Measurements from ENCODE around the gene EXOC3L1.
A peak's percentile ranks its signal among the peaks of the same experiment; 100 is the strongest.

Gene EXOC3L1

DNA sequence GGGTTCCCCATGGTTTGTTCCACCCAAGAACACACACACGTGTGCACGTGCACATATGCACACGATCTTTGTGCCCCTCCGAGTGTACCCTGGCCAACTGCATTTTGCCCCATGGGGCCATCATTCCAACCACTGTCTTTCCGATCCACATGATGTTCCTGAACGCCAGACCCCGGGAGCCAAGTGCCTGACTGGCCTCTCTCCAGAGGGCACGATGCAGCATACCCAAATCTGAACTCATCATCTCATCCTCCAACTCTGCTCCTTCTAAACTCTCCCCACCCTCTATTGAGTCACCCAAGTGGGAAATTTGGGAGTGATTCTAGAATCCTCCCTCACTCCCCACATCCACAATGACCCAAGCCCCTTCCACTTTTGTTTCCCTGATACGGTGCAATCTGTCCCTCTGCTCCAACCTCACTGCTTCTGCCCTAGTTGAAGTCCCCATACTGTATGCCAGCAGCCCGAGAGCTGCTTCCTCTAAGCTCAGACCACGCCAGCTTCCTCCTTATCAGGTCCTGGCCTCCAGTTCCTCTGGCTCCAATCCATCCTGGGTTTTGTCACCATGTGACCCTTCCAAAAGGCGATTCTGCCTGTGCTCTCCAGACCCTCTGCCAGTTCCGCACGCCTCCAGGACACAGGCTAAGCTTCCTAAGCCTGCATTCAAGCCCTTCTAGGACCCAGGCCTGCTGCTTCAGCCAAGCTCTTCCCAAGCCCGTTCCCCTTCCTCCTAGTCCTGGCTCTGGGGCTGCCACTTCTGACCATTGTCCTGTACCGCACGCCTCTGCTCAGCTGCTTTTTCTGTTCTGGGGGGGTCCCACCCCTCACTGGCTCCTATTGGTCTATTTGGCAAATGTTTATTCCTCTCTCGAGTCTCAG, 26.9 kb upstream of the EXOC3L1 start:
- TF ChIP-seq TAF1 (IDR thresholded peaks at IDR 0.05; ENCODE audit: low read depth, low read length), result no peak
- no peak for TF ChIP-seq POU2F2 (IDR thresholded peaks at IDR 0.05; ENCODE audit: low read depth, low read length)
- TF ChIP-seq POLR2A (IDR thresholded peaks at IDR 0.05; ENCODE audit: low read depth, low read length), result no peak
- TF ChIP-seq POLR2AphosphoS5 (IDR thresholded peaks at IDR 0.05; ENCODE audit: low read depth, low read length), result no peak
- TF ChIP-seq SPI1 (IDR thresholded peaks at IDR 0.05; ENCODE audit: low read depth, low read length), result no peak
- DNase-seq (ENCODE audit: insufficient read length, low spot score) (no peak), FAIRE-seq (no peak)

DNA sequence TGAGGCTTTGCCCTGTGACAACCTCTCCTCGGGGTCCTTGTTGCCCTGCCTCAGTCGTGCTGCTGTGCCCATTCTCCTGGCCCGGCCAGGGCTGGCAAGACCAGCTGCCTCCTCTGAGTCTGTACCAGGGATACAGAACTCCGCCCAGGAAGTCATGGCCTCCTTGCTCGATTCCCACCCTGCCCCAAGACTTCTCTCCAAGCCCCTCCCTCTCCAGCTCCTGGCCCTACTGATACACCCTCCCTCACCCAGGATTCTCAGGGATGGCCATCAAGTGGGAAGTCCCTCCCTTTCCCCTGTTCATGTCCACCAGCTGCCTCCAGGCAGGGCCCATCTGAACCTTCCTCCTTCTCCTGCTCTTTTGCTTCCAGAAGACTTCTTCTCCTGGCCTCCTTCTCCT, 25.8 kb upstream of the EXOC3L1 start:
- FAIRE-seq, result no peak
- TF ChIP-seq POU2F2 (IDR thresholded peaks at IDR 0.05; ENCODE audit: low read depth, low read length) (no peak), POLR2AphosphoS5 (IDR thresholded peaks at IDR 0.05; ENCODE audit: low read depth, low read length) (no peak), TAF1 (IDR thresholded peaks at IDR 0.05; ENCODE audit: low read depth, low read length) (no peak), PAX5 (IDR thresholded peaks at IDR 0.05; ENCODE audit: insufficient read depth, low read length, severe bottlenecking) (no peak), SPI1 (IDR thresholded peaks at IDR 0.05; ENCODE audit: low read depth, low read length) (no peak), POLR2A (IDR thresholded peaks at IDR 0.05; ENCODE audit: low read depth, low read length) (no peak)
- DNase-seq (ENCODE audit: insufficient read length, low spot score), result no peak

DNA sequence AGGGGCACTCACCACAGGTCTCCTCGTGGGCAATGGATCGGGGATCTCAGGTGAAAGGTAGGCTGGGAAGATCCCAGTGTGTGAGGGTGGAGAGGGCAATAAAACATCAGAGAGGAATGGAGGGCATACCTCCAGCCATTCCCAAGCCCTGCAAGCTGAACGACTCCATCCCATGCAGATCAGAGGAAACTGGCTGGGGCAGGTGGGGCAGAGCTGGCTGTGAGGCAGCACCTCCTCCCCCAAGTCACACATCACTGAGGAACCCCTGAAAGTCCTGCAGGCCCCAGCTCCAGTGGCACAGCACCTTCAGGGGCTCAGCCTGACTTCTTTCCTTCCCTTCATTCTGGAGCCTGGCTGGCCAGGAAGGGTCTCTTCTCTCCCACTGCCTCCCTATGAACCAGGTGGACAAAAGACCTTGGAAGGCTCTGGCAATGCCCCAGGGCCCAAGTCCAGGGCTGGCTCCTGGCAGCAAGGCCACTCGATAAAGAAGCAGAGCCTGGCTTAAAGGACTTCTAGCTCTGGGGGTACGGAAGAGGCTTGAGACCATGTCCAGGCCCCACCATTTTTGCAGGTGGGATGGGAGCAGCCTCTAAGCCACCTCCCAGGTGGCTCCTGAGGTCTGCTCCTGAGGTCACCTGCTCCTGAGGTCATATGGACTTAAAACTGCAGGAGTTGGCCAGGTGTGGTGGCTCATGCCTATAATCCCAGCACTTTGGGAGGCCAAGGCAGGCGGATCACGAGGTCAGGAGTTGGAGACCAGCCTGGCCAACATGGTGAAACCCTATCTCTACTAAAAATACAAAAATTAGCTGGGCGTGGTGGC, 23.5 kb upstream of the EXOC3L1 start:
- TF ChIP-seq POLR2A (IDR thresholded peaks at IDR 0.05; ENCODE audit: low read depth, low read length) (no peak), SPI1 (IDR thresholded peaks at IDR 0.05; ENCODE audit: low read depth, low read length) (no peak), TAF1 (IDR thresholded peaks at IDR 0.05; ENCODE audit: low read depth, low read length) (no peak), POLR2AphosphoS5 (IDR thresholded peaks at IDR 0.05; ENCODE audit: low read depth, low read length) (no peak), PAX5 (IDR thresholded peaks at IDR 0.05; ENCODE audit: insufficient read depth, low read length, severe bottlenecking) (no peak), POU2F2 (IDR thresholded peaks at IDR 0.05; ENCODE audit: low read depth, low read length) (no peak)
- FAIRE-seq, result no peak
- DNase-seq (ENCODE audit: insufficient read length, low spot score), result no peak

- DNase-seq (ENCODE audit: insufficient read length, low spot score), result no peak
- TF ChIP-seq TAF1 (IDR thresholded peaks at IDR 0.05; ENCODE audit: low read depth, low read length) (no peak), POU2F2 (IDR thresholded peaks at IDR 0.05; ENCODE audit: low read depth, low read length) (no peak), SPI1 (IDR thresholded peaks at IDR 0.05; ENCODE audit: low read depth, low read length) (no peak), POLR2A (IDR thresholded peaks at IDR 0.05; ENCODE audit: low read depth, low read length) (no peak), PAX5 (IDR thresholded peaks at IDR 0.05; ENCODE audit: insufficient read depth, low read length, severe bottlenecking) (no peak), POLR2AphosphoS5 (IDR thresholded peaks at IDR 0.05; ENCODE audit: low read depth, low read length) (no peak)
- no peak for FAIRE-seq
These were observed 22.8 kb upstream of the EXOC3L1 start for GRCh38 chr16:67212766-67213165.

- FAIRE-seq, result no peak
- DNase-seq (ENCODE audit: insufficient read length, low spot score), result no peak
- TF ChIP-seq TAF1 (IDR thresholded peaks at IDR 0.05; ENCODE audit: low read depth, low read length) (no peak), POU2F2 (IDR thresholded peaks at IDR 0.05; ENCODE audit: low read depth, low read length) (no peak), POLR2A (IDR thresholded peaks at IDR 0.05; ENCODE audit: low read depth, low read length) (no peak)
These were observed 21.7 kb upstream of the EXOC3L1 start for GRCh38 chr16:67211674-67212073.

GRCh38 chr16:67210069-67210937, 20.4 kb upstream of the EXOC3L1 start:
- TF ChIP-seq POLR2AphosphoS5 (IDR thresholded peaks at IDR 0.05; ENCODE audit: low read depth, low read length) (no peak), POU2F2 (IDR thresholded peaks at IDR 0.05; ENCODE audit: low read depth, low read length) (no peak), PAX5 (IDR thresholded peaks at IDR 0.05; ENCODE audit: insufficient read depth, low read length, severe bottlenecking) (no peak), TAF1 (IDR thresholded peaks at IDR 0.05; ENCODE audit: low read depth, low read length) (no peak), SPI1 (IDR thresholded peaks at IDR 0.05; ENCODE audit: low read depth, low read length) (no peak), POLR2A (IDR thresholded peaks at IDR 0.05; ENCODE audit: low read depth, low read length) (no peak)
- DNase-seq (ENCODE audit: insufficient read length, low spot score) (no peak), FAIRE-seq (no peak)

GRCh38 chr16:67209565-67209964, 19.6 kb upstream of the EXOC3L1 start:
- TF ChIP-seq POLR2AphosphoS5 (IDR thresholded peaks at IDR 0.05; ENCODE audit: low read depth, low read length) (no peak), TAF1 (IDR thresholded peaks at IDR 0.05; ENCODE audit: low read depth, low read length) (no peak), PAX5 (IDR thresholded peaks at IDR 0.05; ENCODE audit: insufficient read depth, low read length, severe bottlenecking) (no peak), POU2F2 (IDR thresholded peaks at IDR 0.05; ENCODE audit: low read depth, low read length) (no peak), SPI1 (IDR thresholded peaks at IDR 0.05; ENCODE audit: low read depth, low read length) (no peak)
- DNase-seq (ENCODE audit: insufficient read length, low spot score) (no peak), FAIRE-seq (no peak)

GRCh38 chr16:67208154-67208896, 18.4 kb upstream of the EXOC3L1 start:
- FAIRE-seq (no peak), DNase-seq (ENCODE audit: insufficient read length, low spot score) (no peak)
- no peak for TF ChIP-seq PAX5 (IDR thresholded peaks at IDR 0.05; ENCODE audit: insufficient read depth, low read length, severe bottlenecking)
- TF ChIP-seq POLR2A (IDR thresholded peaks at IDR 0.05; ENCODE audit: low read depth, low read length), result 0 out of 2 replicates have a peak, but pooled peaks have one; percentile 11
